HL-60 (cell line): ENCODE data around the gene NRCAM.

Source experiments
- DNase-seq, 2 experiments: peaks; one replicate each; pipeline ENCODE4 v3.0.0-alpha.2; 2010 to 2020; ENCODE audit warnings: low read depth in 1 of 2, low spot score in 1 of 2
- H3K27ac ChIP-seq: fragments of 250-450 bp; sonication (Bioruptor Pico); replicated peaks from 2 replicates; pipeline ENCODE4 v1.5.1; 2020; ENCODE audit warnings: mild to moderate bottlenecking, moderate library complexity
- H3K27me3 ChIP-seq: fragments of 250-450 bp; sonication (Bioruptor Pico); 2 replicates; pipeline ENCODE4 v1.5.1; 2021; ENCODE audit warnings: mild to moderate bottlenecking, moderate library complexity; ENCODE audit not compliant: insufficient read depth, poor library complexity, severe bottlenecking
- H3K4me3 ChIP-seq: replicated peaks from 2 replicates; pipeline ENCODE4 v1.5.1; 2011; ENCODE audit warnings: mild to moderate bottlenecking, control low read depth, low read length; ENCODE audit not compliant: insufficient read depth
- GABPA ChIP-seq: IDR thresholded peaks from 2 replicates; pipeline ENCODE4 v1.6.1; 2012; ENCODE audit warnings: low read depth
- POLR2AphosphoS5 ChIP-seq: IDR thresholded peaks from 2 replicates; pipeline ENCODE4 v1.6.1; 2012; ENCODE audit warnings: low read depth
- REST ChIP-seq: IDR thresholded peaks from 2 replicates; pipeline ENCODE4 v1.6.1; 2012; ENCODE audit warnings: low read depth; ENCODE audit not compliant: insufficient replicate concordance
- SPI1 ChIP-seq: IDR thresholded peaks from 2 replicates; pipeline ENCODE4 v1.6.1; 2012; ENCODE audit warnings: low read depth, mild to moderate bottlenecking, borderline replicate concordance
- TF ChIP-seq, protein P1 (sequence below): IDR thresholded peaks from one replicate; pipeline ENCODE4 v1.5.1; 2011; ENCODE audit warnings: low read length, control low read depth, inconsistent platforms; ENCODE audit not compliant: insufficient read depth

Gene NRCAM

DNA sequence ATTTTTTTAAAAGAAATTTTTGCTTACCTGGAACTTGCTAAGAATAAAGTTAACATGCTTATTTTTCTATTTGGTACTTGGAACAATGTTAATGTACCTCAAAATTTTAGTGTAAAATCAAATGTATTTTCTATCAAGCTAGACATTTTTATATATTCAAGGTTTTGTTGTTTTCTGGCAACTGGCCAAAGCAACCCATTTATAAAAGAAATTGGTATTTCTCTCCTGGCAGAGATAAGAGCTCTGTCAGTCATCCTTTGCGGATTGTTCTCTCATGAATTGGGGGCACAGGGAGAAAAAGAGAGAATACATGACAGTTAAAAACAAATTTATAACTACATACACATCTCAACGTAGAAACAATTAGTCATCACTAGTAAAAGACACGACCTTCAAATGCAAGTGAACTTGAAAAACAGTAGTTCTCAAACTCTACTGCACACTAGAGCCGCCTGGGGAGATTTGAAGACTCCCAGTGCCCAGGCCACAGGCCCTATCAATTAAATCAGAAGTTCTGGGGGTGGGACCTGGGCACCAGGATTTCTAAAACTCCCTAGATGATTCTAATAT, 173.7 kb downstream of the NRCAM start:
- H3K27me3 ChIP-seq: peaks cover 2% of the 10 kb centered on the region
- DNase-seq: no peak

DNA sequence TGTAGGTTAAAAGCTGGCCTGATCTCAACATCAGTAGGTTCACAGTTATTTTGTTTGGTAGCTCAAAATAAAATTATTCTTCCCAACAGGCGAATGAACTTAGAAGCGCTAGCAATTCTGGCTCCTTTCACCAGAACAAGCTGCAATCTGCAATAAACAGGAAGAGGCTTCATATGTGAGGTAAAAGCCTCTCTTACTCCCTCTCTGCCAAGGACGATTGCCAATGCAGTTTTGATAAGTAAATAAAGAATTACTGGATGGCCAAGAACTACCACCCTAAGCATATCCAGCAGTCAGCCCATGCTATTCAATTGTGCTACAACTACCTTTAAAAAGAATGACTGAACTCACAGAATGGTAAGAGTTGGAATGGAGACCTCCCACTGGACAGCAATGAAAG, 176.1 kb downstream of the NRCAM start:
- DNase-seq: no peak
- peaks cover 2% of the 10 kb centered on the region for H3K27me3 ChIP-seq
- TF ChIP-seq REST (no peak), POLR2AphosphoS5 (no peak), SPI1 (no peak), GABPA (no peak)
- TF ChIP-seq, protein P1, sequence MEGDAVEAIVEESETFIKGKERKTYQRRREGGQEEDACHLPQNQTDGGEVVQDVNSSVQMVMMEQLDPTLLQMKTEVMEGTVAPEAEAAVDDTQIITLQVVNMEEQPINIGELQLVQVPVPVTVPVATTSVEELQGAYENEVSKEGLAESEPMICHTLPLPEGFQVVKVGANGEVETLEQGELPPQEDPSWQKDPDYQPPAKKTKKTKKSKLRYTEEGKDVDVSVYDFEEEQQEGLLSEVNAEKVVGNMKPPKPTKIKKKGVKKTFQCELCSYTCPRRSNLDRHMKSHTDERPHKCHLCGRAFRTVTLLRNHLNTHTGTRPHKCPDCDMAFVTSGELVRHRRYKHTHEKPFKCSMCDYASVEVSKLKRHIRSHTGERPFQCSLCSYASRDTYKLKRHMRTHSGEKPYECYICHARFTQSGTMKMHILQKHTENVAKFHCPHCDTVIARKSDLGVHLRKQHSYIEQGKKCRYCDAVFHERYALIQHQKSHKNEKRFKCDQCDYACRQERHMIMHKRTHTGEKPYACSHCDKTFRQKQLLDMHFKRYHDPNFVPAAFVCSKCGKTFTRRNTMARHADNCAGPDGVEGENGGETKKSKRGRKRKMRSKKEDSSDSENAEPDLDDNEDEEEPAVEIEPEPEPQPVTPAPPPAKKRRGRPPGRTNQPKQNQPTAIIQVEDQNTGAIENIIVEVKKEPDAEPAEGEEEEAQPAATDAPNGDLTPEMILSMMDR: no peak

More for the DNA sequence above, 173.7 kb downstream of the NRCAM start:
- TF ChIP-seq, protein P1: no peak
- no peak for TF ChIP-seq SPI1
- TF ChIP-seq POLR2AphosphoS5: no peak
- no peak for TF ChIP-seq GABPA
- no peak for TF ChIP-seq REST
- H3K4me3 ChIP-seq: no peak overlapping the region
- H3K27ac ChIP-seq: no peak overlapping the region

DNA sequence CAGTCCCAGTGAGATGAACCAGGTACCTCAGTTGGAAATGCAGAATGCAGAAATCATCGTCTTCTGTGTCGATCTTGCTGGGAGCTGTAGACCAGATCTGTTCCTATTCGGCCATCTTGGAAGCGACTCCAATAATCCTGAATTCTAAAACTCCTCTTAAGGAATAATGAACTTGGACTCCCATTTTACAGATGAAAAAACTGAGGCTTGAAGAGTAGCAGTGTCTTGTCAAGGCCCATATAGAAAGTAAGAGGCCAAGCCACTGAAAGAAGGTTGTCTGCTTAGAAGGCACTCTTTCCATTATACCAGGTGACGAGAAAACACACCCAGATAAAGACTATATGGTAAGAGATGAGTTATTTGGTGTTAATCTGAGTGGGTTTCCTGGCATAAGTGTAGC, 177.5 kb downstream of the NRCAM start:
- H3K4me3 ChIP-seq: no peak overlapping the region
- TF ChIP-seq POLR2AphosphoS5 (no peak), GABPA (no peak), SPI1 (no peak), REST (no peak)
- TF ChIP-seq, protein P1: no peak
- no peak for DNase-seq
- no peak overlapping the region for H3K27ac ChIP-seq
- H3K27me3 ChIP-seq: peaks cover 2% of the 10 kb centered on the region

More for the DNA sequence above, 176.1 kb downstream of the NRCAM start:
- Histone ChIP-seq H3K27ac (no peak overlapping the region), H3K4me3 (no peak overlapping the region)
